H1 (cell line): Measurements from ENCODE around the gene SLC39A6. TPM values are rescaled to one million over a fixed set of nuclear protein-coding genes. Genes with fewer than 3 reads are reported as not detected.

Experiments used
- CBX8 ChIP-seq: fragments of 300-800, 300-1000 bp; sonication (generic); IDR thresholded peaks from 2 replicates; pipeline ENCODE4 v1.7.1; 2016; ENCODE audit warnings: low read depth, low read length, borderline replicate concordance
- CHD1 ChIP-seq: IDR thresholded peaks from 2 replicates; pipeline ENCODE4 v1.6.1; 2012; ENCODE audit warnings: low read depth, low read length, improper control_type of control experiment
- CTBP2 ChIP-seq: IDR thresholded peaks from 2 replicates; pipeline ENCODE4 v1.7.0; 2011; ENCODE audit warnings: borderline replicate concordance, mild to moderate bottlenecking, moderate library complexity, mixed read lengths, low read length; ENCODE audit not compliant: insufficient read depth, insufficient read length
- EGR1 ChIP-seq: IDR thresholded peaks from 2 replicates; pipeline ENCODE4 v1.6.1; 2011; ENCODE audit warnings: low read depth, low read length, borderline replicate concordance
- GABPA ChIP-seq: IDR thresholded peaks from 2 replicates; pipeline ENCODE4 v1.6.1; 2011; ENCODE audit warnings: mild to moderate bottlenecking, low read length, moderate library complexity, borderline replicate concordance; ENCODE audit not compliant: insufficient read depth
- RAD21 ChIP-seq, 2 experiments: IDR thresholded peaks in 1 of 2; conservative IDR thresholded peaks in 1 of 2; 2 replicates each; pipeline ENCODE4 v1.6.1; 2011; ENCODE audit warnings: low read depth in 2 of 2, low read length in 2 of 2, improper control_type of control experiment in 1 of 2, inconsistent platforms in 1 of 2, mild to moderate bottlenecking in 1 of 2, moderate library complexity in 1 of 2
- USF2 ChIP-seq: IDR thresholded peaks from 2 replicates; pipeline ENCODE4 v1.6.1; 2011; ENCODE audit warnings: low read length, improper control_type of control experiment
- polyA plus RNA-seq, 7 experiments: library from polyadenylated mRNA; depleted of rRNA in 3 of 7; stranded (reverse) in 5 of 7; unstranded in 2 of 7; fragments of >200 nt in 5 of 7; fragments of 200-250 nt in 2 of 7; gene quantifications; 1 replicate in 5 of 7; 2 replicates in 1 of 7; 4 replicates in 1 of 7; pipeline versions ENCODE4 v1.2.1 to v1.2.3, GENCODE V29; 2011 to 2013; ENCODE audit warnings: missing spikeins in 2 of 7, mixed read lengths in 2 of 7
- total RNA-seq: library from RNA; stranded (reverse); fragmentation: NEBNext Ultra II Directional; extraction: Animal tissue kit (Norgen Biotek cat#: 25700); gene quantifications from 2 replicates; pipeline ENCODE4 v1.2.1, GENCODE V29; 2021

The SLC39A6 gene
- total and polyA plus RNA-seq, 2 of the 8 experiments (the other 6 are each of a cell fraction or from before 2014, with no cell fraction given), result 36.8 to 55.4 TPM

GRCh38 chr18:36155851-36156757 lies 27.0 kb upstream of the SLC39A6 start (continued):
- TF ChIP-seq USF2, result no peak
- no peak for TF ChIP-seq EGR1
- TF ChIP-seq CBX8, result no peak
- no peak for TF ChIP-seq RAD21 (IDR thresholded peaks at IDR 0.05 in 1 of 2, conservative IDR thresholded peaks at IDR 0.05 in 1 of 2; ENCODE audit: low read depth in 2 of 2, low read length in 2 of 2)
- TF ChIP-seq CHD1, result no peak
- no peak for TF ChIP-seq GABPA
- no peak for TF ChIP-seq CTBP2
